ENCODE results near the gene RNF26.

DNA sequence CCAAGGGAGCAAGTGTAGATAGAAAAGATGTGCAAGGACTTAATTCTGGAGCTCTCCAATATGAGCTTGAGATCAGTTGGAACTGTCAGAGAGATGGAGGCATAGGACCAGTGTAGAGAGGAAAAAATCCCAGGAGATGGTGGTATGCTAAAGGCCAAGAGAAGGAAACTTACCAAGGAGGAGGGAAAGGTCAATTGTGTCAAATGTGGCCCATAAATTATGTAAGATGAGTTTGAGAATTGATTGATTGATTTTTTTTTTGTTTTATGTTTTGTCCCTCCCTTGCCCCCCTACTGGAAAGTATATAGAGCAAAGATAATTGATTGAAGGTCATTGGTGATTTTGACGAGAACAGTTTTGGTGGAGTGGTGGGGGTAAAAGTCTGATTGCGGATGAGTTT is 50.0 kb downstream of the RNF26 start:
- TF ChIP-seq RAD21 (IDR thresholded peaks at IDR 0.05; ENCODE audit: insufficient read depth, low read depth, low read length) = no peak
- no peak for TF ChIP-seq RFX5 (IDR thresholded peaks at IDR 0.05; ENCODE audit: low read depth, low read length)
- TF ChIP-seq ZNF274 (IDR thresholded peaks at IDR 0.05; ENCODE audit: insufficient read depth, insufficient read length) = no peak
- no peak for TF ChIP-seq YY1 (IDR thresholded peaks at IDR 0.05; ENCODE audit: low read depth, low read length)
